T-helper 1 cell treated with Interleukin-12 subunit alpha and Interleukin-12 subunit beta and Interleukin-4 antibody, amounts not matched to agents 30 ng/mL and 1 ng/mL, for 36 hours (primary cell): ENCODE data around the gene C9. TPM values are rescaled to one million over a fixed set of nuclear protein-coding genes. Genes with fewer than 3 reads are reported as not detected.
"Not testable (repeated sequence)": the region's sequence is repeated elsewhere in the genome, so short reads cannot be mapped to it uniquely, and the experiment has no call there.

ENCODE experiments used
- intact Hi-C: fragments of 100-400 bp; cut with micrococcal nuclease; formaldehyde crosslinking; loops from one replicate; pipeline ENCODE4 v1.15.1; 2024
- total RNA-seq: library from RNA; stranded (reverse); gene quantifications from 2 replicates; pipeline ENCODE4 v1.2.3, GENCODE V29; 2022

Gene C9
- total RNA-seq, result not detected in 2 replicates

DNA sequence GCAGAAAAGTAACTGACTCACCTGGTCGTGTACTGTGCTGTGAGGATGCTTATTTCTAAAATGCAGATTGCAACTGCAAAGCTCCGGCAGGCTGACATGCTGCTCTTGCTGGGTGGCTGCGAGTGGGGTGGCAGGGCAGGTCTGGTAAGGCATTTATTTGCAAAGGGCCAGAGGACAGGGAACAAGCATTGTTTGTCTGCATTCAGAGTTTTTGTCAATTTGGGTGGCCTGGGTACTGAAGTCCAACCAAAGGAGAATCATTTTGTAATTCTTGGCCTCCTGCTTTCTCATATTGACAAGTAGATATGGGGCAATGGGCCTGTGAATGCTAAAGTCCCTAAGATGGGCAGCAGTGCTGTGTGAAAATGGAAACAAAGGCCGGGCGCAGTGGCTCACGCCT, at the start of gene C9:
Gene C9, minus strand, starts transcription at position 129 of the 400 bp plus-strand sequence. Its CDS starts 31 bp downstream, at position 98.
- intact Hi-C loops, result no loop called here

DNA sequence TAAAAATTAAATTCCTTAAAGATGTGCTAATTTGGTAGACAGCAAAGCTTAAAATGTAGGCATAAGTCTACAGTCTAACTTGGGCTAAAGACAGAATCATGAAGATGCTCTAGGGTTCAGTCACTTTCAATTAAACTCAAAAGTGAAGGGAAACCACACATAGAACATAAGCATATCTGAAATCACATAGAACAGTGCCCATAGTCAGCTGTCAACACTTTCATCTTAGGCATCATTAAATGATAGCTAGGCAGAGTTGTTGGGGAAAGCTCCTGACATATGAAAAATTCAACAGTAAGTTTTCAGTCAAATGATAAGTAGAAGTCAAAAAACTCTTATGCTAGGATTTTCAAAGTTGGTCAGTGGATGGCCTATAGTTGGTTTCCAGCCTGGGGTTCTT, 49.5 kb upstream of the C9 start:
- intact Hi-C loops, result no loop called here

DNA sequence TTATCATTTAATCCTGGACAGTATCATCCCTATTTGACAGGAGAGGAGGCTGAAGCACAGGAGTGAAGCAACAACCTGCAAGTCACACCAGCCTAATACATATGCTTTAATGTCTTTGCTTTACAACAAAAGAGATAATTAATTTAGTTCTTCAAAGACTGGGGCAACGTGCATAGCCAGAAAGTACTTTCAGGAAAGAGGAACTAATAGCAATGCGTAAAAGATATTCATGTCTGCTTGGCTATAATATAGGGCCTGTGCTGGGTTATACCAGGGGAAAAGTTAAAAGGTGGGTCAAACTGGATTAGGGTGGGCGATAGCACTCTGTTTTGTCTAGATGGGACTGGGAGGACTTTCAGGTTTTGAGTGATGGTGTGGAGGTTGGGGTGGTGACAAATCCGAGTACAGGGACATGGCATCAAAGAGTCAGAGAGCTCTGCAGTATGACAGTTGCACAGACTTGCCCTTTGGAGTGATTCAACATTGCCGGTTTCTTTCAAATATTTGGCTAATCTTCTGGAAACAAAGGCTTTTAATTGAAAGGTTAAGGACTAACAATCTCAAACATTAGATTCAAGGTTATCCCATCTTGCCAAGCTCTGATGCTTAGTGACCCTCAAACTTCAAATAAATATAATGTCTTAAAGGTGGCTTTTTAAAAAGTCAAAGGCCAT, 48.6 kb upstream of the C9 start:
- intact Hi-C loops, result no loop called here

DNA sequence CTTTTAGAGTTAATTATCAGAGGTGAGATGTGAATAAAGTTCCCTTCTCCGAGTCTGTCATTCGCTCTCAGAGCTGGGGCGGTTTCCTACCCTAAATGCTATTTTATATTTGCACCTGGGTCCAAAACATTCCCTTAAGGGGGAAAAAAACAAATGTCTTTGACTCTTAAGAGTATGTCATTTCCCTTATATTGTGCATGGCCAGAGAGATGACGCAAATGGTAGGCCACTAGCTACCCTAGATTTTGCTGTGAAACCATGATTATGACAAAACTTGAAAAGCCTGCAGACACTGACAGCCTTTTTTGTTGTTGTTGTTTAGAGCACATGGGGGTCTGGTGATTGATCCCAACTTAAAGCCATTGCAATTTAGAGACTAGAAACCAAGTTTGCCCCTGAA, 47.7 kb upstream of the C9 start:
- intact Hi-C loops, result no loop called here

DNA sequence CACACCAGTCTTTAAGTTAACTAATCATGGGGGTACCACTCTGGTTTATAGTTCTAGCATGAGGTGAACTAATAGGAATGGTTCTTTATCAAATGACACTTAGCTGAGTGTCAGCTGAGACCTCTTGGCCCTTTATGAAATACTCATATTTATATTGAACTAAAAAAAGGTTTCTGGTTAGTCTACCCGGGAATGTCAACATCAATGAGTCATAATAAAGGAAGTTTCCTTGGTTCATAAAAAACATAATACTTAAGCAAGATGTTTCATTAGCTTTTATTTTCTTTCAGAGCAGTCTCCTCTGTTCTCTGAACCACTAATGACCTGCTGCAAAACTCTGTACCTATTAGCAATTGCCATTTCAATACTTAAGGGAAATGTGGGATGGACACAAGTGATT, 46.8 kb upstream of the C9 start:
- intact Hi-C loops, result no loop called here

DNA sequence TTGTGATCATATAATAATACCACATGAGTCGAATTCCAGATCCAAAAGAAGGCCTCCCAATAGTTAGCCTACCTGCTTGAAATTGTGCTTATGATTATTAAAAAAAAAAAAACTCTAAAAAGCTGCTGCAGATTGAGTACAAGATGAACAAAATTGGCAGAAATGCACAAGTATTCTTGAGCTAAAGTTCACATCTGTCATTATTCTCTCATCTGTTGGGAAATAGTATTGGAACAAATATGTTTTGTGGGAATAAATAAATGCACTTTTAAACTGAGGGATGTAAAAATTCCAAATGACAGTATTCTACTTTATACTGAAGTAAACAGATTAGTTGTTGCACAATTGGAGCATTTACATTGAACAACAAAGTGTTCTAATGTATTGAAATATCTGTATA, 44.7 kb upstream of the C9 start:
- intact Hi-C loops, result no loop called here

DNA sequence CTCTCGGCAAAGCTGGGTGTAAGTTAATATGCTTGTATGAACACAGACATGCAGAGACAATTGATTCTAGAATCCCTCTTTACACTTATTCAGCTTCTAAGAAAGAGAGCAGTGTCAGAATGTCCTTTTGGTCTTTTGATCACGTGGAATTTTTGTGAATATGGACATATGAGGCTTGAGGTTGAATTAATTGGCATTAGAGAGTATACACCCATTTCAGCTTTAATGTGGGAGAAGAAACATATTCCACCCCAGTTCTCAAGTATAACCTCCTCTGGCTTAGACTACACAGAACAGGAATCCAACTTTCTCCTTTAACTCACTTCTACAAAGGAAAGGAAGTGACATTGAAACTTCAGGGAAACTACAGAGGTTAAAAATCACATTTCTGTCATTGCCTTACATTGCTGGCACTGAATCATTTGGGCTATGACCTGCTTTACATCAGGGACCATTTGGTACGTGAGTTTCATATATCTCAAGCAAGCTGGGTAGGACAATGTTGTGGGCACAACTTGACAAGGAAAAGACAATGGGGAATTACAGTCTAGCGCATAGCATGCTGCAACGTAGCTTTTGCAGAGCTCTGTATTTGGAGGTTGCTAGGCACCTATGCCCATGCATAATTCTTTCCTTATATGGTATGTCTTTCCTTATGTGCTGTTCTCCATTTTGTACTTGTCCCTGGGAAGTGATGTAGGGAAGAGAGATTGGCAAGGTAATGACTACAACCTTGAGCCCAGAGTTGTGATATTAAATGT, 41.0 kb upstream of the C9 start:
- intact Hi-C loops, result no loop called here

DNA sequence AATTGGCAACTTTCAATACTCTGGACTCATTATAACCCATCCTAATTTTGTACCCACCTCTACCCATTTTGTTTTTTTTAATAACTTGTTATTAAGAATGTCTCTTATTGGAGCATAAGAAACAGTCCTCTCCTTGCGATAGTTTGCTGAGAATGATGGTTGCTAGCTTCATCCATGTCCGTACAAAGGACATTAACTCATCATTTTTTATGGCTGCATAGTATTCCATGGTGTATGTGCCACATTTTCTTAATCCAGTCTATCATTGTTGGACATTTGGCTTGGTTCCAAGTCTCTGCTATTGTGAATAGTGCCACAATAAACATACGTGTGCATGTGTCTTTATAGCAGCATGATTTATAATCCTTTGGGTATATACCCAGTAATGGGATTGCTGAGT, 39.5 kb upstream of the C9 start:
- intact Hi-C loops, result not testable (repeated sequence)

DNA sequence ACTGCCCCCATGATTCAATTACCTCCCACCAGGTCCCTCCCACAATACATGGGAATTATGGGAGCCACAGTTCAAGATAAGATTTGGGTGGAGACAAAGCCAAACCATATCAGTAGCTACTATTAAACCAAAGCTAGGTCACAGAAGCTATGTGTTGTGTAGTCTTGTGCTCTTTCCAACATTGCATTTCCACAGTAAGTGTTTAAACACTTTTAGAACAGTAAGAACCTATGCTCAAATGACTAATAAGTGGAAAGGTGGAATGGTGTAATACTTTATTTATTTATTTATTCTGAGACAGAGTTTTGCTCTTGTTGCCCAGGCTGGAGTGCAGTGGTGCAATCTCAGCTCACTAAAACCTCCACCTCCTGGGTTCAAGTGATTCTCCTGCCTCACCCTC, 37.8 kb upstream of the C9 start:
- intact Hi-C loops, result not testable (repeated sequence)

DNA sequence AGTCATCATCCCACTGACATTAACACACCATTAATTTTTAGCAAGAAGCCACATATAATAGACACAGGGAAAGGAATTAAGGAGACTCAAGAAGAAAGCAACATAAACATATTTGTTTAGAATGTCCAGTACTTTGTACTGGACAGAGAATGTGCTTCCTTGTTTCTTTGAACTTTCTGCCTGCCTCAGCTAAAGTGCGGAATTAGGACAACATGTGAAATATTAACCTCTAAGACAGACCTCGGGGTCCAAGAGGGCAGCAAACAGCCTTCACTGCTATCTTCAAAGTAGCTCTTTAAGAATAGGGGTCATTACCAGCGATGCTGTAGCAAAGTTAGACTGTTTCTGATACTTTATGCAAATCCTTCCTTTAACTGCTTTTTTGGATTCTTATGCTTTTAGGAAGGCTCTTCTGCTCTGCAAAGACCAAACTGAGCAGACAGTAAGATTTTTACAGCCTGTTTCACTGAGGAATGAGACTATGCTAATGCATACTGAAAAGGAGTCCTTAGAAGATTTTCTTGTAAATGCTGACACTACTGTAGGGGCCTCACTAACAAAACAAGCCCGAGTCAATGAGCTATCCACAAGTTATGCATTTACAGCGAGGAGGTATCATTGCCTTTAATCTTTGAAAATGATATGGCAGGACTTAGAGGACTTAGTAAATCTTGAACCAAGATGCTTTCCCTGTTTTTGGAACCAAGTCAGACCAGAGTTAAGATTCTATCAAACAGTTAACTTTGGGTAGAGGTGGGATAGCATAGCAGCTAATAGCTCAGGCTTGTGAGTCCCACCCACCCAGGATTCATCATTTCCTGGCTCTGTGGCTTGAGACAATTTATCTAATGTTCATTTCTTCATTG, 36.7 kb upstream of the C9 start:
- intact Hi-C loops, result no loop called here

DNA sequence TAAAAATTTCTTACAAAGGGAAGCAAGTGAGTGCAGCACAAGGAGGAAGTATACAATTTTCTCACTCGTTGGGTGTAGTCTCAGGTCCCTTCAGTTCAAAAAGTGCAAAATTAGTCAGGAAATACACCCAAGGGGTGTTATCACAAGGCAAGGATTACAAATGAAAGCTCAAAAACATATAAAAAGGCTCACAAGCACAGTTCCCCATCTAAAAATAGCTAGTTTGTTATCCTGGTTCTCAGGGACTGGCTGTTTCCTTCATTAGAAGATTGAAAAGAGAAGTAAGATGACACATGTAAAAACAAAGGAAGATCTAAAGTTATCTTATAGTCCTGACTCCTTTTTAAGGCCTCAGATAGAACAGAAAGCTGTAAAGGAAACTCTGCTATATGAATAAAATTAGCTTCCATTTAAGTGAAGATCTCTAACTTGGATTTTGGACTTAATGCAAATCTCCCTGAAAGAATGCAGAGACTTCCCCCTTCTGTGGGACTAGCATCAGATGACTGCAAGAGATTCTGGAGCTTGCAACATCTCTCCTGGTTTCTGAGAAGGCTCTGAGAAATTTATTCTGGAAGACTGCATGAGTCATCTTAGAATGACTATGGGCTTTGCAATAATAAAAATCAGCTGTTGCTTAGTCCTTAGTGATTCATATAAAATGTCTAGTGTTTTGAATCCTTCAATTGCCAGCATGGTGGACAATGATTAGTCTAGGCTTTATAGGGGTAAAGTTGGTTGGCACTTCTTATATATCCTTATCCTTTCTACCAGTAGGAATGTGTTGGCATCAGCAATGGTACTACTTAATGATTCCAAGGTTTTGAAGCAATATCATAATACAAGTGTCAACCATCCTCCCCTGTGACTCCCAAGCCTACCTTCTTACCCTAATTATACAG, 35.1 kb upstream of the C9 start:
- intact Hi-C loops, result no loop called here

DNA sequence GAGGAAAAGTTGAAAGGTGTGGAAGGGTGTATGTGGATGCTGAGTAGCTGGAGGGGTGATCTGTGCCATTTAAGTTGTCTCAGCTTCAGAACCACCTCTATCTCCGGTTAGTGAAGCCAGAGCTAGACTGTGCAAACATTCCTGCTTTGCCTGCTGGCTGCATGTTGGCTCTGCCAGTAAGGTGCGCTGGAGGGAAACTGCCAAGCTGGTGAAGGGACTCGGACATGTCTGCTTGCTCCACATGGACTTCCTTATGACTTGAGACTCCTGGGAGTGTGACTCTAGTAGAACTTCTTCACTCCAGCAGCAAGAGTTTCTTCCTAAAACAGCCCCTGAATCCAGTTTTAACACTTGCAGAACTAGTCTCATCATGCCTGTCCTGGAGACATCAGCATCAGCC, 32.5 kb upstream of the C9 start:
- intact Hi-C loops, result no loop called here

DNA sequence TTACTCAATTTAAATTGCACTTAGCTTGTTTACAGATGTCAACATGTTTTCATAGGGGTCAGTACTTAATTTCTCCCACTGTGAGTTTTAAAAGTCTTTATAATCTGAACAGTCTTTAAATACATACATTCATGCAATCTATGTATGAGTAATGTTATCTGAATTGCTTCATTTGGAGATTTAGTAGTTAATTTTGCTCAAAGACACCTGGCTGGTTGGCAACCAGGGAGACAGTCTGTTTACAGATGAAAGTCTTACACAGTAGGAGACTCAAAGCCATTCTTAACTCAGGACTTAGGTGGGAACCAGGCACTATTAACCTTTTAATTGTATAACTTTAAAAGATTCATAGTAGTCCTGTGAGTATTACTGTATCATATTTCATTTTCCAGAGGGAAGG, 31.2 kb upstream of the C9 start:
- intact Hi-C loops, result no loop called here

DNA sequence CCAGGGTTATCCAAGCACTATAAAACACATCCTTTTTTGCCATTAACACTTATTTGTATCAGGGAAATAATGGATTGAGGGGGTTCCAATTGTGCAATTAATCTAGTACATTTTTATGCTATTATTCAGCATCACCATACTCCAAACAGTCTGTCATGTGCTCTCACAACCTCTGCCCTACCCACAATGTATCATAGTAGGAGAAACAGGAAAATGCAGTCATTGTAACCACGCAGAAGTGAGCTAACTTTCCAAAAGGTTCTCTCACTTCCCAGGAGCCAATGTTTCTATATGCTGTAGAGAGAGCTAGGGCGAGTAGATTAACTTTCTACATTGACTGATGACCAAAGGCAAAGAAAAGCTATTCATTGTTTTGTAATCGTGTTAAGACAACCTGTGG, 30.7 kb upstream of the C9 start:
- intact Hi-C loops, result no loop called here

DNA sequence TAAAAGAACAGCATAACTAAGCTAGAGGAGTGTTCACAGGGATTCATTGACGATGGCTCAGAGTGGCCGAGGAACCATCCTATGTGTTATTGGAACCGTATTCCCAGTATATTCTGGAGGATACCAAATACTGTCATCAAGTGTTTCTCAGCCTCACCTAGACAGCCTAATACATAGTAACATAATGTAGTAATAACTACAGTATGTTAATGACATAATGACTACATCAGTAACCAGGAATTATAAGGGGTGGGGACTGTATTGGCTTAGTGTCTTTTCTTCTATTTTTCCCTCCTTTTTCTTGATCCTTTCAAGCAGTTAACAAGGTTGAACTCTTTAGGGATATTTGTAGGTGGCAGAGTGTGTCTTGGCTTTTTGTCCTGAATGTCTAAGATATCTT, 26.6 kb upstream of the C9 start:
- intact Hi-C loops, result no loop called here

DNA sequence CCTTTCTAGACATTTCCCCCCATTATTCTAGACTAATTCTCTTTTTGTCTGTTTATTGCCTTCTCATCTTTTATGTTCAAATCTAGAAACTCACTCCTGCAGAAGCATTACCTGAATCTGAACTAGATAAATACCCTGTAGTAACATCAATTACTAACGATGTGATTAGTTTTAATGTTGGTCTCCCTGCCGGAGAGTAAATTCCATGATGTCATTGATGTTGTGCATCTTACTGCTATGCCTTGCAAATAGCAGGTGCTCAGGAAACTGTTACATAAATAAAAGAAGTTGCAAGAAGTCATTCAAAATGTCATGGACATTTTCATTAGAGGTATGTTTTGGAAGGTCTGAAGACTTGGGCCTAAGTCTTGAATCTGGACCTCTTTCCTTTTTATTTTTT, 23.0 kb upstream of the C9 start:
- intact Hi-C loops, result no loop called here

DNA sequence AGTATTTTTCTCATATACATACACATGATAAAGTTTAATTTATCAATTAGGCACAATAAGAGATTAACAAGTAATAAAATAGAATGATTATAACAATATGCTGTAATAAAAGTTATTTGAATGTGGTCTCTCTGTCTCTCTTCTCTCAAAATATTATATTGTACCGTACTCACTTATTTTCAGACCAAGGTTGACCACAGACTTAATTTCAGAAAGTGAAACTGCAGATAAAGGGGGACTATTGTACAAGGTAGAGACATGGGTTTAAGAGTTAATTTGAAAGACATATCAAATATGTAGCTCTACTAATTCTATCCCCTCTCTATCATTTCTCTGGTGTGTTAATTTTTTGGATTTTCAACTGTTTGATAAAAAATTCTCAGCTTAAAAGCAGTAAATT, 20.0 kb upstream of the C9 start:
- intact Hi-C loops, result no loop called here

DNA sequence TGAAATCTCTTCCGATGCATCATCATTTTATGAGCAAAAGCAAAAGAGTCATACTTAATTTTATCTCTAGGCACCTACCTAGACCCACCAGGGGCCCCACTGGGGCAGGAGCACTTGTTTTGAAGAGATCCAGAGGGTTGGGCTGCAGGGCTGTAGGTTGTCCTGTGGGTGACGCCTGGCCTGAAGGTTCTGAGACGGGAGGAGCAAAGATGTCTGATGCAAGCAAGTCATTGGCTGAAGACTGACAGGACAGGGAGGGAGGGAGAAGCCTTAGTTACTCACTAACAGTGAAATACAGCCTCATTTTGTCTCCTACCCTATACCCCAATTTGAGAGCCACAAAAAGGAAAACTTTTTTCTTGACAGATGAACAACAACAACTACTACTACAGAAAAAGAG, 17.1 kb upstream of the C9 start:
- intact Hi-C loops, result no loop called here

DNA sequence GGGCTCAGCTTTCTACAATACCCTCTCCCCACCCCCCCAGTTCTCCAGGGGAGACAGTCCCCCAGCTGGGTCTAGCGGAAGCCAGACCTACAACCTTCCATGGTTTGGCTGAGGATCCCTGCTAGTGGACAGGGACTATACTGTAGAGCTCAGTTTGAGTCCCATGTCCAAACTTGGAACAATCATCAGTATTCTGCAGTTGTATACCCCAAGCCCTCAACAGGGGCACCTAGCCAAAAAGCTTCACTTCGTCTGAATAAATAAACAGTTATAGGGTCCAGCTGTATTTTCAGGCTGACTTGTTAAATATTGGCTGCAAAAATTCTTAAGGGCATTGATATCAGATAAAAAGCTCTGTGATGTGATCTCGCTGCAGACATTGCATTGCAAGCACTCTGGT, 15.4 kb upstream of the C9 start:
- intact Hi-C loops, result loop anchor here (5.0 kb wide), 1 partner anchor 232 kb away; no protein-coding TSS in a partner anchor

DNA sequence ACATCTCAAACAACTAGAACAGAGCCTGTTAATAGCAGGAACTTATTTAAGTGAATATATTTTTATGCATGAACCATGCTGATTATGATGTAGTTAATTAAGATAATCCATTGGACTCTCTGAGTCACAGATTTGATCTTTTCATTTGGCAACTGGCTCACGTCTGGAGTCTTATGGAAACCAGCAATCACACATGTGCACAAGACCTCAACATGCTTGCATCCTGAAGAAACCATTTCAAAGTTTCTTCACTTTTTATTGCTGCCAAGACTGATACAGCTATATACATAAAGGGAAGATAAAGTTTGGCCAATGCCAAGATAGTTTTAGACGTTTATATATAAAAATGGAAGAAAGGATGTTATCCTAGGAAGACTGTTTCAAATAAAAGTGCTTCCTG, 13.3 kb upstream of the C9 start:
- intact Hi-C loops, result loop anchor here (5.0 kb wide), 1 partner anchor 230 kb away; no protein-coding TSS in a partner anchor

DNA sequence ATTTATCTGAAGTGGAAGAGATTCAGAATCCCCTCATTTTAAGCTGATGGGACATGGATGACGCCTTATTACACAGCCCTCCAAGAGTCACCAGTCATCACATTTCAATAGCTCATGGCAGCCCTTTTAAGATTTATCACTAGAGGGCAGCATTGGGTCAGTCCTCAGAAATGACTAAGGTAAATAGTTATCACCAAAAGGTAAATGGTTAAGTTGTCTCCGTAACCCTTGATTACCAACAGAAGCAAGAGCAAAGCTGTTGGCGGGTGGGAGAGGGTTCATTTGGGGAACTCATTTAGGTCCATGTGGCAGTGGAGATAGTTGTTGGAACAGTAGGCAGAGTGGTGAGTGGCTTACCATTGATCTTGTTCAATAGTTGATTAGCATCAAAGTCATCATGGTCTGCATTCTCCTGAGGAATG, 12.0 kb upstream of the C9 start:
- intact Hi-C loops, result loop anchor here (1.0 to 5.0 kb wide), 4 partner anchors 159 to 229 kb away; no protein-coding TSS in a partner anchor
